Tibial nerve (tissue), 4 donors: ENCODE results near the gene TFPI2. TPM values are rescaled to one million over a fixed set of nuclear protein-coding genes. Genes with fewer than 3 reads are reported as not detected.
"Not testable (repeated sequence)": the region's sequence is repeated elsewhere in the genome, so short reads cannot be mapped to it uniquely, and the experiment has no call there.

Experiments
- DNase-seq, 2 donors: peaks; one replicate each; pipeline ENCODE4 v3.0.0-alpha.2; 2019; ENCODE audit warnings: low spot score in 2 of 2
- H3K27ac ChIP-seq, 4 donors: fragments of 200-600 bp; sonication (generic) in 3 of 4; one replicate each; pipeline ENCODE4 v1.5.1; 2017 to 2019; ENCODE audit warnings: mild to moderate bottlenecking in 1 of 4
- H3K27me3 ChIP-seq, 2 donors: fragments of 200-600 bp; sonication (generic) in 1 of 2; one replicate each; pipeline versions ENCODE4 v1.5.1 to v1.6.0; 2017 to 2019
- H3K36me3 ChIP-seq, 3 donors: fragments of 200-600 bp; sonication (generic); one replicate each; pipeline ENCODE4 v1.5.1; 2018 to 2019
- H3K4me1 ChIP-seq, 4 donors: fragments of 200-600 bp; sonication (generic) in 3 of 4; one replicate each; pipeline ENCODE4 v1.5.1; 2017 to 2019
- H3K4me3 ChIP-seq, 4 donors: fragments of 200-600 bp; sonication (generic) in 3 of 4; one replicate each; pipeline ENCODE4 v1.5.1; 2017 to 2019; ENCODE audit warnings: mild to moderate bottlenecking in 1 of 4, moderate library complexity in 1 of 4
- H3K9me3 ChIP-seq, 4 donors: fragments of 200-600 bp; sonication (generic) in 3 of 4; one replicate each; pipeline ENCODE4 v1.5.1; 2017 to 2019
- CTCF ChIP-seq, 5 experiments: fragments of 200-600 bp in 3 of 5; fragments of 450-650 bp in 2 of 5; sonication (generic) in 3 of 5; IDR thresholded peaks; one replicate each; pipeline ENCODE4 v1.5.1; 2016 to 2019; ENCODE audit warnings: antibody characterized with exemption in 5 of 5, mild to moderate bottlenecking in 3 of 5, moderate library complexity in 2 of 5
- EP300 ChIP-seq, 2 donors: sonication (generic); formaldehyde crosslinking; IDR thresholded peaks; one replicate each; pipeline ENCODE4 v1.6.1; 2017; ENCODE audit warnings: antibody characterized with exemption in 2 of 2, mild to moderate bottlenecking in 1 of 2
- POLR2A ChIP-seq, 2 donors: fragments of 450-650 bp; IDR thresholded peaks; one replicate each; pipeline ENCODE4 v1.6.1; 2017; ENCODE audit warnings: antibody characterized with exemption in 2 of 2, mild to moderate bottlenecking in 2 of 2, moderate library complexity in 2 of 2
- WGBS, 2 donors: methylation state at CpG; one replicate each; pipeline ENCODE4 v1.1.5; 2018; 5-methylcytosine and 5-hydroxymethylcytosine counted together
- total RNA-seq, 4 donors: library from RNA; depleted of rRNA; stranded (reverse); fragments of >200 nt; gene quantifications; one replicate each; pipeline ENCODE4 v1.1.0, GENCODE V29; 2016

TFPI2 gene
- total RNA-seq, 4 donors from 2014 or later = 0.44 to 4.0 (median 1.8) TPM; not detected in 1

- WGBS, 2 donors = 28 to 36% methylated on average over 7 of the region's 7 CpGs
- Histone ChIP-seq H3K27ac (peak overlapping the region in 2 of 4 donors; percentile 50 to 58), H3K36me3 (no peaks in the 10 kb centered on the region), H3K27me3 (no peaks in the 10 kb centered on the region), H3K4me1 (peaks cover 0 to 20% (median 0%) of the 10 kb centered on the region in 4 donors), H3K4me3 (no peak overlapping the region), H3K9me3 (no peaks in the 10 kb centered on the region)
- DNase-seq = no peak
- TF ChIP-seq POLR2A (IDR thresholded peaks at IDR 0.05) (no peak), EP300 (IDR thresholded peaks at IDR 0.05) (no peak), CTCF (IDR thresholded peaks at IDR 0.05) (no peak)
Measured at GRCh38 chr7:93914581-93915066, 24.1 kb upstream of the TFPI2 start.

- no peaks in the 10 kb centered on the region for H3K9me3 ChIP-seq
- peaks cover 0 to 20% (median 0%) of the 10 kb centered on the region in 4 donors for H3K4me1 ChIP-seq
- no peak overlapping the region for H3K27ac ChIP-seq
- TF ChIP-seq CTCF (IDR thresholded peaks at IDR 0.05) = no peak
- no peak for TF ChIP-seq POLR2A (IDR thresholded peaks at IDR 0.05)
- no peak for TF ChIP-seq EP300 (IDR thresholded peaks at IDR 0.05)
- DNase-seq = no peak
- no peak overlapping the region for H3K4me3 ChIP-seq
- no peaks in the 10 kb centered on the region for H3K36me3 ChIP-seq
- H3K27me3 ChIP-seq = no peaks in the 10 kb centered on the region
Measured at GRCh38 chr7:93913197-93913596, 22.6 kb upstream of the TFPI2 start.

- not testable (repeated sequence) for H3K9me3 ChIP-seq, H3K27me3 ChIP-seq, DNase-seq, H3K27ac ChIP-seq, H3K36me3 ChIP-seq, H3K4me3 ChIP-seq
- H3K4me1 ChIP-seq = peaks cover 0 to 20% (median 0%) of the 10 kb centered on the region in 4 donors
Measured at GRCh38 chr7:93911661-93912060, 21.1 kb upstream of the TFPI2 start.

- WGBS, 2 donors = 10 to 23% methylated on average over 3 of the region's 3 CpGs
- not testable (repeated sequence) for H3K36me3 ChIP-seq
- H3K27ac ChIP-seq = peak overlapping the region in 1 of 4 donors; percentile 44
Measured at GRCh38 chr7:93911242-93911641, 20.7 kb upstream of the TFPI2 start.

GRCh38 chr7:93910076-93910994 is 19.8 kb upstream of the TFPI2 start:
- Histone ChIP-seq H3K36me3 (no peaks in the 10 kb centered on the region), H3K9me3 (no peaks in the 10 kb centered on the region), H3K27ac (peak overlapping the region in 3 of 4 donors; percentile 6 to 59 (median 38)), H3K27me3 (no peaks in the 10 kb centered on the region), H3K4me3 (no peak overlapping the region), H3K4me1 (peaks cover 0 to 20% (median 0%) of the 10 kb centered on the region in 4 donors)
- 11 to 24% methylated on average over 3 of the region's 3 CpGs for whole genome bisulfite sequencing, 2 donors
- TF ChIP-seq EP300 (IDR thresholded peaks at IDR 0.05) = peak in 1 of 2 donors; percentile 50
- no peak for TF ChIP-seq POLR2A (IDR thresholded peaks at IDR 0.05)
- peak in 1 of 2 donors; percentile 70 for DNase-seq

More at GRCh38 chr7:93911242-93911641, 20.7 kb upstream of the TFPI2 start:
- H3K4me3 ChIP-seq, H3K27me3 ChIP-seq, H3K9me3 ChIP-seq, DNase-seq: not testable (repeated sequence)
- peaks cover 0 to 20% (median 0%) of the 10 kb centered on the region in 4 donors for H3K4me1 ChIP-seq

GRCh38 chr7:93906267-93906666 is 15.7 kb upstream of the TFPI2 start, which contains the start of gene GNGT1:
Gene GNGT1, plus strand, starts transcription at chr7:93906567. Its CDS starts 180 bp downstream, at chr7:93906747.
- Histone ChIP-seq H3K27me3 (no peaks in the 10 kb centered on the region), H3K9me3 (no peaks in the 10 kb centered on the region), H3K4me3 (no peak within 1 kb of the TSS), H3K27ac (no peak within 1 kb of the TSS), H3K4me1 (peaks cover 0 to 15% (median 0%) of the 10 kb centered on the region in 4 donors), H3K36me3 (no peaks in the 10 kb centered on the region)
- no peak for DNase-seq
- TF ChIP-seq CTCF (IDR thresholded peaks at IDR 0.05) (no peak), EP300 (IDR thresholded peaks at IDR 0.05) (no peak), POLR2A (IDR thresholded peaks at IDR 0.05) (no peak)
- 76 to 80% methylated on average over 3 of the region's 3 CpGs for WGBS, 2 donors
